SJSA1 (cell line): ENCODE measurements around the gene UBE2F. TPM values are rescaled to one million over a fixed set of nuclear protein-coding genes. Genes with fewer than 3 reads are reported as not detected.
A peak's percentile ranks its signal among the peaks of the same experiment; 100 is the strongest.

Experiments used
- DNase-seq, 2 experiments: peaks; one replicate each; pipeline ENCODE4 v3.0.0-alpha.2; 2015 to 2020; ENCODE audit warnings: low spot score in 2 of 2, low read depth in 1 of 2
- H3K27ac ChIP-seq: fragments of 250-450 bp; sonication (Bioruptor Pico); 2 replicates; pipeline ENCODE4 v1.5.1; 2020; ENCODE audit warnings: mild to moderate bottlenecking, moderate library complexity
- H3K27me3 ChIP-seq: fragments of 250-450 bp; sonication (Bioruptor Pico); replicated peaks from 2 replicates; pipeline ENCODE4 v1.5.1; 2020; ENCODE audit warnings: mild to moderate bottlenecking, moderate library complexity
- H3K36me3 ChIP-seq: fragments of 250-450 bp; sonication (Bioruptor Pico); 2 replicates; pipeline ENCODE4 v1.5.1; 2020; ENCODE audit warnings: mild to moderate bottlenecking
- H3K4me1 ChIP-seq: fragments of 250-450 bp; sonication (Bioruptor Pico); replicated peaks from 2 replicates; pipeline ENCODE4 v1.6.1; 2021; ENCODE audit warnings: mild to moderate bottlenecking
- H3K4me3 ChIP-seq: fragments of 250-450 bp; sonication (Bioruptor Pico); 2 replicates; pipeline ENCODE4 v1.5.1; 2020; ENCODE audit warnings: mild to moderate bottlenecking
- H3K9me3 ChIP-seq: fragments of 250-450 bp; sonication (Bioruptor Pico); replicated peaks from 2 replicates; pipeline ENCODE4 v1.5.1; 2020; ENCODE audit warnings: mild to moderate bottlenecking
- total RNA-seq: library from RNA; depleted of rRNA; stranded (reverse); fragments of >200 nt; shearing (Covaris generic); gene quantifications from 2 replicates; pipeline ENCODE4 v1.2.3, GENCODE V29; 2014; rRNA removed

Gene UBE2F
- total RNA-seq: 63.0 and 100 TPM in 2 replicates

- peak; percentile 96 for DNase-seq
- 0 out of 2 replicates have a peak, but pooled peaks cover 2% of the 10 kb centered on the region for H3K36me3 ChIP-seq
- peaks cover 6% of the 10 kb centered on the region for H3K9me3 ChIP-seq
- no peaks in the 10 kb centered on the region for H3K27me3 ChIP-seq
- H3K27ac ChIP-seq: no peak within 1 kb of the TSS
- H3K4me1 ChIP-seq: peaks cover 16% of the 10 kb centered on the region
- peak within 1 kb of the TSS; percentile 85 for H3K4me3 ChIP-seq
Observed at GRCh38 chr2:237966565-237967462, at the start of gene UBE2F. Gene UBE2F (plus strand): TSS chr2:237967014. CDS start chr2:237973108, 6,094 bp downstream.

DNA sequence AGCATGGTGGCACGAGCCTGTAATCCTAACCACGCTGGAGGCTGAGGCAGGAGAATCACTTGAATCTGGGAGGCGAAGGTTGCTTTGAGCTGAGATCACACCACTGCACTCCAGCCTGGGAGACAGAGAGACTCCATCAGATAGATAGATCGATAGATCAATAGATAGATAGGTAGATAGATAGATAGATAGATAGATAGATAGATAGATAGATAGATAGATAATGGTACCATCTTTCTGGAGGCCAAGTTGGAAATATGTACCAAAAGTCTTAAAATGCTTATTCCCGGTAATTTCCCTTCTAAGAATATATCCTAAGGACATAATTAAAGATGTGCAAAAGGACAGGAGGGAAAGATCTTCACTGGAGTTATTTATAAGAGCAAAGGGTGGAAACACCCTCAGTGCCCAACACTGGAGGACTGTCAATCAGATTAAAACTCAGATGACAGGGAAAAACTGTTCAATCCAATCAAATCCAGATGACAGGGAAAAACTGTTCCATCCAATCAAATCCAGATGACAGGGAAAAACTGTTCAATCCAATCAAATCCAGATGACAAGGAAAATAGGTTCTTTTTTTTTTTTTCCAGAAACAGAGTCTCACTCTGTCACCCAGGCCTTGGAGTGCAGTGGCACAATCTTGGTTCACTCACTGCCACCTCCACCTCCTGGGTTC is 49.0 kb upstream of the UBE2F start:
- Histone ChIP-seq H3K36me3 (no peaks in the 10 kb centered on the region), H3K4me1 (peaks cover 3% of the 10 kb centered on the region), H3K4me3 (no peak overlapping the region), H3K27me3 (no peaks in the 10 kb centered on the region), H3K27ac (no peak overlapping the region), H3K9me3 (no peaks in the 10 kb centered on the region)
- no peak for DNase-seq

GRCh38 chr2:237919593-237919992 is 47.2 kb upstream of the UBE2F start:
- no peak overlapping the region for H3K4me3 ChIP-seq
- peaks cover 11% of the 10 kb centered on the region for H3K4me1 ChIP-seq
- DNase-seq: no peak
- H3K36me3 ChIP-seq: no peaks in the 10 kb centered on the region
- no peaks in the 10 kb centered on the region for H3K27me3 ChIP-seq
- no peaks in the 10 kb centered on the region for H3K9me3 ChIP-seq
- no peak overlapping the region for H3K27ac ChIP-seq

DNA sequence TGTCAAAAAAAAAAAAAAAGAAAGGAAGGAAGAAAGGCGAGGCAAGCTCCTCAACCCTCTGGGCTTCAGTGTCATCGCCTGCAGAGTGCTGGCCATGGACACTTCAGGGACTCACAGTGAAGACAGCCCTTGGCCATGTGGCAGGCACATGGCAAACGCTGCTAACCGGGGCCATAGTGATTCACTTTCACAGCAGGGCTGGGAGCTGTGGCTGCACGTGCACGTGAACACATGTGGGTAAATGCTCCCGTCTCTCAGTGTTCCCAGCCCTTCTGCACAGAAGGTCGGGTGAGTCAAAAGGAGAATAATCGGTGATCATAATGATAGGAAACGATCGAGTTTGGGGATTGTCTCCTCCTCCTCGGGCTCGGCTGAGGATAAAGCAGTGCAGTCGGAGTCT is 46.1 kb upstream of the UBE2F start:
- Histone ChIP-seq H3K9me3 (no peaks in the 10 kb centered on the region), H3K4me1 (peaks cover 11% of the 10 kb centered on the region), H3K27ac (no peak overlapping the region), H3K4me3 (no peak overlapping the region), H3K36me3 (no peaks in the 10 kb centered on the region), H3K27me3 (no peaks in the 10 kb centered on the region)
- DNase-seq: no peak

DNA sequence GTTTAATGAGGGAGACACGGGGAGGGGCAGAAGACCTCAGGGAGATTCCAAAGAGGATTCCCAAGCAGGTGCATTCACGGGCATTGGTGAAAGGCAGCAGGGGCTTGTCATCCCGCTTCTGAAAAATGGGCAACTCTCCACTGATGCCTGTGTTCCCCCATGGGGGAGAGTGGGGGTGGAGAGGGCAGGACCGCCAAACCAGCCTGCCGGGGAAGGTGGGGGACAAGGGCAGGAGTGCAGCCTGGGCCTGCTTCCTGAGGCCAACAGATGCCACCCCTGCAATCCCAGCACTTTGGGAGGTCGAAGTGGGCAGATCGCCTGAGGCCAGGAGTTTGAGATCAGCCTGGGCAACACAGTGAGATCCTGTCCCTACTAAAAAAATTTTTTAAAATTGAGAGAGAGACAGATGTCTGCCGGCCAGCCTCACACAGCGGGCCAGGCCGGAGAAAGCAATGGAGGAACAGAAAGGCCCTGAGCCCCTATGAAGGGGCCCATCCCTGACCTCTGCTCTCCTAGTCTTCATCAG is 44.8 kb upstream of the UBE2F start:
- H3K27me3 ChIP-seq: no peaks in the 10 kb centered on the region
- H3K4me3 ChIP-seq: no peak overlapping the region
- H3K27ac ChIP-seq: no peak overlapping the region
- DNase-seq: no peak
- no peaks in the 10 kb centered on the region for H3K9me3 ChIP-seq
- no peaks in the 10 kb centered on the region for H3K36me3 ChIP-seq
- peaks cover 11% of the 10 kb centered on the region for H3K4me1 ChIP-seq

- Histone ChIP-seq H3K27me3 (no peaks in the 10 kb centered on the region), H3K36me3 (no peaks in the 10 kb centered on the region), H3K27ac (no peak overlapping the region), H3K4me1 (peaks cover 11% of the 10 kb centered on the region), H3K4me3 (no peak overlapping the region), H3K9me3 (no peaks in the 10 kb centered on the region)
- no peak for DNase-seq
Observed at GRCh38 chr2:237922641-237923361, 44.0 kb upstream of the UBE2F start.

GRCh38 chr2:237923481-237924163 is 43.2 kb upstream of the UBE2F start:
- Histone ChIP-seq H3K36me3 (no peaks in the 10 kb centered on the region), H3K27ac (no peak overlapping the region), H3K4me3 (peak overlapping the region; percentile 28), H3K27me3 (no peaks in the 10 kb centered on the region), H3K4me1 (peaks cover 11% of the 10 kb centered on the region), H3K9me3 (no peaks in the 10 kb centered on the region)
- DNase-seq: peak; percentile 75 to 77

GRCh38 chr2:237924164-237924534 is 42.7 kb upstream of the UBE2F start:
- no peaks in the 10 kb centered on the region for H3K27me3 ChIP-seq
- no peaks in the 10 kb centered on the region for H3K9me3 ChIP-seq
- H3K4me3 ChIP-seq: no peak overlapping the region
- H3K4me1 ChIP-seq: peaks cover 11% of the 10 kb centered on the region
- H3K27ac ChIP-seq: no peak overlapping the region
- no peak for DNase-seq
- H3K36me3 ChIP-seq: no peaks in the 10 kb centered on the region

- H3K4me3 ChIP-seq: no peak overlapping the region
- H3K4me1 ChIP-seq: peaks cover 25% of the 10 kb centered on the region
- H3K27me3 ChIP-seq: no peaks in the 10 kb centered on the region
- H3K9me3 ChIP-seq: no peaks in the 10 kb centered on the region; the same call in 1 of the 2 replicates
- no peaks in the 10 kb centered on the region for H3K36me3 ChIP-seq
- H3K27ac ChIP-seq: no peak overlapping the region
- no peak for DNase-seq
Observed at GRCh38 chr2:237927135-237927534, 39.7 kb upstream of the UBE2F start.

DNA sequence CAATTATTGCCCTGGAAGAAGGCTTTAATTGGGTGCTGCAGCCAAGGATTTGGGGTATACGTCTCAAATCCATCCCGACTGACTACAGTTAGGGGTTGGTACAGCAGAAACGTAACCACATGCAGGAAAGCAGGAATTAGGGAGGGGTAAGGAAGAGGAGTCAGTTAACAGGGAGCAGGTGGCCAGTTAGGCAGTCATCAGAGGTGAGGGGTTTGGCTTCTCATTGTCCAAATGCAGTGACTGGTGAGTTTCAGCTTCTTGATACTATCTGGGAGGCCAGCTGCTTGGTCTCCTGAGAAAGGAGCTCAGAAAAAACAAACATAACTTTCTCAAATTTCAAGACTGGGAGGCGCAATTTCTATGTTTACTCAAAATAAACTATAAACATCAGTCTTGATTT is 38.8 kb upstream of the UBE2F start:
- no peak overlapping the region for H3K4me3 ChIP-seq
- H3K27me3 ChIP-seq: no peaks in the 10 kb centered on the region
- H3K4me1 ChIP-seq: peaks cover 28% of the 10 kb centered on the region
- H3K9me3 ChIP-seq: no peaks in the 10 kb centered on the region; the same call in 1 of the 2 replicates
- H3K36me3 ChIP-seq: no peaks in the 10 kb centered on the region
- no peak for DNase-seq
- no peak overlapping the region for H3K27ac ChIP-seq

- peaks cover 23% of the 10 kb centered on the region for H3K4me1 ChIP-seq
- no peaks in the 10 kb centered on the region for H3K36me3 ChIP-seq
- no peak for DNase-seq
- no peaks in the 10 kb centered on the region for H3K27me3 ChIP-seq
- no peaks in the 10 kb centered on the region; the same call in 1 of the 2 replicates for H3K9me3 ChIP-seq
- no peak overlapping the region for H3K4me3 ChIP-seq
- no peak overlapping the region for H3K27ac ChIP-seq
Observed at GRCh38 chr2:237929979-237930378, 36.8 kb upstream of the UBE2F start.

GRCh38 chr2:237931205-237931721 is 35.6 kb upstream of the UBE2F start:
- H3K9me3 ChIP-seq: no peaks in the 10 kb centered on the region; the same call in 1 of the 2 replicates
- peaks cover 23% of the 10 kb centered on the region for H3K4me1 ChIP-seq
- no peaks in the 10 kb centered on the region for H3K27me3 ChIP-seq
- H3K27ac ChIP-seq: no peak overlapping the region
- H3K4me3 ChIP-seq: no peak overlapping the region
- H3K36me3 ChIP-seq: no peaks in the 10 kb centered on the region
- DNase-seq: peak in 1 of 2 experiments; percentile 53

GRCh38 chr2:237932731-237933131 is 34.1 kb upstream of the UBE2F start:
- H3K27ac ChIP-seq: no peak overlapping the region
- H3K36me3 ChIP-seq: no peaks in the 10 kb centered on the region
- H3K4me1 ChIP-seq: peaks cover 23% of the 10 kb centered on the region
- no peaks in the 10 kb centered on the region; the same call in 1 of the 2 replicates for H3K9me3 ChIP-seq
- no peaks in the 10 kb centered on the region for H3K27me3 ChIP-seq
- H3K4me3 ChIP-seq: no peak overlapping the region
- no peak for DNase-seq
